ENCODE results near the gene IGF1R. TPM values are rescaled to one million over a fixed set of nuclear protein-coding genes. Genes with fewer than 3 reads are reported as not detected.

IGF1R gene
- total RNA-seq, 4 donors from 2014 or later: 39.3 to 97.4 (median 44.7) TPM

GRCh38 chr15:98625614-98626013 is 22.7 kb upstream of the IGF1R start:
- TF ChIP-seq CTCF (IDR thresholded peaks at IDR 0.05): no peak
- no peak for ATAC-seq (ENCODE audit: low FRiP score)
- DNase-seq (ENCODE audit: low spot score): no peak

GRCh38 chr15:98626153-98626552 is 22.2 kb upstream of the IGF1R start:
- no peak for DNase-seq (ENCODE audit: low spot score)
- ATAC-seq (ENCODE audit: low FRiP score): no peak
- no peak for TF ChIP-seq CTCF (IDR thresholded peaks at IDR 0.05)

GRCh38 chr15:98628216-98628615 is 20.1 kb upstream of the IGF1R start:
- no peak for DNase-seq (ENCODE audit: low spot score)
- ATAC-seq (ENCODE audit: low FRiP score): no peak
- TF ChIP-seq CTCF (IDR thresholded peaks at IDR 0.05): no peak

- DNase-seq (ENCODE audit: low spot score): no peak
- no peak for ATAC-seq (ENCODE audit: low FRiP score)
- no peak for TF ChIP-seq CTCF (IDR thresholded peaks at IDR 0.05)
Observed at GRCh38 chr15:98635848-98636247, 12.5 kb upstream of the IGF1R start.

GRCh38 chr15:98643115-98643514 is 5.2 kb upstream of the IGF1R start:
- TF ChIP-seq CTCF (IDR thresholded peaks at IDR 0.05): no peak
- DNase-seq (ENCODE audit: low spot score) (no peak), ATAC-seq (ENCODE audit: low FRiP score) (no peak)

- TF ChIP-seq CTCF (IDR thresholded peaks at IDR 0.05): no peak
- no peak for ATAC-seq (ENCODE audit: low FRiP score)
- DNase-seq (ENCODE audit: low spot score): no peak
Observed at GRCh38 chr15:98646546-98647025, 1.8 kb upstream of the IGF1R start.

GRCh38 chr15:98647026-98647773 is 1.1 kb upstream of the IGF1R start:
- ATAC-seq (ENCODE audit: low FRiP score): peak; percentile 44
- TF ChIP-seq CTCF (IDR thresholded peaks at IDR 0.05): peak in 1 of 3 donors; percentile 54
- no peak for DNase-seq (ENCODE audit: low spot score)

Measured in omental fat pad (tissue), 4 donors.